OCI-LY3 (cell line): ENCODE results near the gene SECTM1.

Experiments used
- H2AFZ ChIP-seq: fragments of 200-600, 300-600 bp; shearing (Covaris generic); 2 replicates; pipeline ENCODE4 v1.6.0; 2014; ENCODE audit warnings: antibody characterized with exemption, low read depth, low read length
- H3K27ac ChIP-seq: fragments of 200-600, 300-600 bp; sonication (generic); 2 replicates; pipeline ENCODE4 v1.5.1; 2014; ENCODE audit warnings: mild to moderate bottlenecking, low read length, moderate library complexity, mixed read lengths
- H3K27me3 ChIP-seq: fragments of 200-600, 300-600 bp; sonication (generic); 2 replicates; pipeline ENCODE4 v1.6.1; 2014; ENCODE audit warnings: low read depth, low read length, mixed read lengths
- H3K36me3 ChIP-seq: fragments of 200-600, 300-600 bp; sonication (generic); replicated peaks from 2 replicates; pipeline ENCODE3; 2014; ENCODE audit warnings: low read depth, low read length, mixed read lengths
- H3K4me1 ChIP-seq: fragments of 300-600, 200-600 bp; sonication (generic); 2 replicates; pipeline ENCODE4 v1.6.1; 2014; ENCODE audit warnings: low read length, mixed read lengths
- H3K4me2 ChIP-seq: fragments of 200-600, 300-600 bp; sonication (generic); 2 replicates; pipeline ENCODE4 v1.6.1; 2014; ENCODE audit warnings: low read length, mixed read lengths
- H3K4me3 ChIP-seq: fragments of 300-600, 200-600 bp; sonication (generic); 2 replicates; pipeline ENCODE4 v1.5.1; 2014; ENCODE audit warnings: antibody characterized with exemption, mild to moderate bottlenecking, low read length, moderate library complexity
- H3K79me2 ChIP-seq: fragments of 300-600, 200-600 bp; shearing (Covaris generic); 2 replicates; pipeline ENCODE4 v1.6.1; 2014; ENCODE audit warnings: mild to moderate bottlenecking, low read length, mixed read lengths
- H3K9ac ChIP-seq: fragments of 300-600, 200-600 bp; shearing (Covaris generic); 2 replicates; pipeline ENCODE4 v1.6.0; 2014; ENCODE audit warnings: mild to moderate bottlenecking, low read length, moderate library complexity
- H3K9me3 ChIP-seq: fragments of 200-600, 300-600 bp; shearing (Covaris generic); 2 replicates; pipeline ENCODE4 v1.6.1; 2014; ENCODE audit warnings: low read length, mixed read lengths; ENCODE audit not compliant: insufficient read depth
- H4K20me1 ChIP-seq: fragments of 200-600, 300-600 bp; sonication (generic); 2 replicates; pipeline ENCODE4 v1.6.1; 2016; ENCODE audit warnings: low read length, mixed read lengths; ENCODE audit not compliant: insufficient read depth
- EZH2phosphoT487 ChIP-seq: fragments of 200-600 bp; shearing (Covaris generic); IDR thresholded peaks from 2 replicates; pipeline ENCODE4 v1.6.1; 2018; ENCODE audit warnings: antibody characterized with exemption, mixed run types, low read depth
- TF ChIP-seq, protein P1 (sequence below): fragments of 200-600, 300-600 bp; sonication (generic); IDR thresholded peaks from 2 replicates; pipeline ENCODE4 v1.5.1; 2014; ENCODE audit warnings: antibody characterized with exemption, low read length, low read depth

Gene SECTM1

DNA sequence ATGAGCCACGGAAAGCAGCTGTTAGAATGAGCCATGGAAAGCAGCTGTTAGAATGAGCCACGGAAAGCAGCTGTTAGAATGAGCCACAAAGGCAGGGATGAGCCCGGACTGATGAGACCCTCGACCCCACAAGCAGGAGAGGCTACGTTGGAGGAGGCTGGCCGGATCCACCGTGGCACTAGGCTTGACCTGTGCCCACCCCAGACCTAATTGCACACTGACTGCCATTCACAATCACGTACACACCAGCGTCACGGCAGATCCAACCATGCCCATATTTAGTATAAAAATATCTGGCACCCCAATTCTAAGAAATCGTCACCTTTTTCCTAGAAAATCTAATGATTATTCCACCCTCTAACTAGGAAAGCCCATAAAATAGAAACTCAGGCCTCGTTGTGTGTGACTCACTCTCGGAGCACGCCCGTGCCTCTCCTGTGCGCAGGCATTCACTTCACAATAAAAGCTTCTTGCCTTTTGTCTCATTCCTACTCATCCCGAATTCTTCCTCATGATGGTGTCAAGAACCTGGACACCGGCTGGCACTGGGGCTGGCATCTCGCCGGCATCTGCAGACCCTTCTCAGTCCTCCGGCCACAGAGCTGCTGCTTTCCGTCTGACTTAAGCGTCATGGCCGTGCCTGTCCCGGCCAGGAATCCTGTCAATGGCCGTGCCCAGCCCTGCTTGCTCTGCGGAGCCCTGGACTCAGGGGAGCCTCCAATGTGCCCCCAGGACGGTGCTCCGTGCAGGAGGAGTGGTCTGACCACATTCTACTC is 5.5 kb upstream of the SECTM1 start:
- no peak overlapping the region for H2AFZ ChIP-seq
- H4K20me1 ChIP-seq = no peaks in the 10 kb centered on the region
- H3K4me2 ChIP-seq = no peak overlapping the region
- no peak for TF ChIP-seq EZH2phosphoT487
- TF ChIP-seq, protein P1, sequence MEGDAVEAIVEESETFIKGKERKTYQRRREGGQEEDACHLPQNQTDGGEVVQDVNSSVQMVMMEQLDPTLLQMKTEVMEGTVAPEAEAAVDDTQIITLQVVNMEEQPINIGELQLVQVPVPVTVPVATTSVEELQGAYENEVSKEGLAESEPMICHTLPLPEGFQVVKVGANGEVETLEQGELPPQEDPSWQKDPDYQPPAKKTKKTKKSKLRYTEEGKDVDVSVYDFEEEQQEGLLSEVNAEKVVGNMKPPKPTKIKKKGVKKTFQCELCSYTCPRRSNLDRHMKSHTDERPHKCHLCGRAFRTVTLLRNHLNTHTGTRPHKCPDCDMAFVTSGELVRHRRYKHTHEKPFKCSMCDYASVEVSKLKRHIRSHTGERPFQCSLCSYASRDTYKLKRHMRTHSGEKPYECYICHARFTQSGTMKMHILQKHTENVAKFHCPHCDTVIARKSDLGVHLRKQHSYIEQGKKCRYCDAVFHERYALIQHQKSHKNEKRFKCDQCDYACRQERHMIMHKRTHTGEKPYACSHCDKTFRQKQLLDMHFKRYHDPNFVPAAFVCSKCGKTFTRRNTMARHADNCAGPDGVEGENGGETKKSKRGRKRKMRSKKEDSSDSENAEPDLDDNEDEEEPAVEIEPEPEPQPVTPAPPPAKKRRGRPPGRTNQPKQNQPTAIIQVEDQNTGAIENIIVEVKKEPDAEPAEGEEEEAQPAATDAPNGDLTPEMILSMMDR = no peak
- no peak overlapping the region for H3K27ac ChIP-seq
- no peak overlapping the region for H3K4me3 ChIP-seq
- no peaks in the 10 kb centered on the region for H3K79me2 ChIP-seq
- peaks cover 26% of the 10 kb centered on the region for H3K4me1 ChIP-seq
- H3K9me3 ChIP-seq = no peaks in the 10 kb centered on the region
- no peaks in the 10 kb centered on the region for H3K36me3 ChIP-seq
- peaks cover 17% of the 10 kb centered on the region for H3K27me3 ChIP-seq
- no peak overlapping the region for H3K9ac ChIP-seq

DNA sequence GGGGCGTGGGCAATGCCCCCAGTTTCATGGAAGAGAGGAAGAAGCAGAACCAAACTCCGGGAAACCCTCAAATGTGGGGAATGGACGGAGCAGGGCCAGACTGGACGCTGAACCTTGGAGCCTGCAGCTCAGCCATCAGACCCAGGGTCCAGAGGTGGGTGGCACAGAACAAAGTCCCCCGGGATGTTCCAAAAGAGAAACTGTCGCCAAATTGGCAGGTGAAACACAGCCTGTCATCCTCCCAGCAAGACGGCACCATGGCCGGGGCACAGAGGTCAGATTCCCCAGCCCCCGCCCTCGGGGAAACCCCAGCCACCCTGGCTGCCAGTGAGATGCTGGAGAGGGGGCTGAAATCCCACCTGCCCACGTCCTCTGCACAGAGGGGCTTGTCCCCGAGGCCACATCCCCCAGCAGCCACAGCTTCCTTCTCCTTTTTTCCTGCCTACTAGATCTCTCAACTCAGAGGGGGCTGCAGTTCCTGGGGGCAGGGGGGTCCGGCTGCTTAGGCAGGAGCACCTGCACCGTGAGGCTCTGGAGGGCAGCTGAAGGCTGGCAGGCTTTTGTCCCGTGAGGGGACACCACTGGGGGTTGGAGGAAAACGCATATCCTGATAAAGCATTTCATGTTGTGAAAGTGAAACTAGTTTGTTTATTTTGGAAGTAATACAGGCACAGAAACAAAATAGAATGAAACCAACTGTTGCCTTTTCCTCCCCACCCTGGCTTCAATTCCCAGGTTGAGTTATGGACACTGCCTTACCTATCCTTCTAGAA is 1.2 kb upstream of the SECTM1 start:
- TF ChIP-seq EZH2phosphoT487 = no peak
- TF ChIP-seq, protein P1 = no peak
- Histone ChIP-seq H3K9ac (no peak overlapping the region), H3K27ac (no peak overlapping the region), H4K20me1 (no peaks in the 10 kb centered on the region), H3K4me3 (peak overlapping the region; percentile 65), H3K9me3 (no peaks in the 10 kb centered on the region), H3K4me1 (peaks cover 40% of the 10 kb centered on the region), H3K27me3 (peaks cover 25% of the 10 kb centered on the region), H3K36me3 (no peaks in the 10 kb centered on the region), H3K4me2 (peak overlapping the region; percentile 77), H2AFZ (no peak overlapping the region), H3K79me2 (no peaks in the 10 kb centered on the region)

DNA sequence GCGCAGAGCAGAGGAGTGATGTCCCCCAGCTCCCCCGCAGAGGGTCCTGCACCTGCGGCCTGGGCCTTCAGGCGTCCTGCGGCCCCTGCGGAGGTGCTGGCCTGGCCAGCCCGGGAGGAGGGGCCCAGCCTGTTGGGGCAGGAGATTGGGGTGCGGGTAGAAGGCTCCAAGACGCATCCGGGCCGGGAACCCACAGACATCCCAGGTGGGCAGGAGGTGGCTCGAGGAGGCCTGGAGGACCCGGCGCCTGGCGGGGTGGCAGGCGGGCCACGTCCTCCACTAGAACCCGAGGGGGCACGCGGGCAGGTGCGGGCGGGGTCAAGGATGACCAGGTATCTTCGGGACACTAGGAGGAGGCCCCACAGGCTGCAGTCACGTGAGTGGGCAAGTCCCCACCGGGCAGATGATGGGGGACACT is 647 bp upstream of the SECTM1 start:
- Histone ChIP-seq H3K36me3 (no peaks in the 10 kb centered on the region), H3K4me3 (no peak overlapping the region), H4K20me1 (no peaks in the 10 kb centered on the region), H3K4me1 (peaks cover 41% of the 10 kb centered on the region), H3K9ac (no peak overlapping the region), H3K79me2 (no peaks in the 10 kb centered on the region), H3K27ac (no peak overlapping the region), H2AFZ (no peak overlapping the region), H3K9me3 (no peaks in the 10 kb centered on the region), H3K27me3 (peaks cover 30% of the 10 kb centered on the region), H3K4me2 (peak overlapping the region; percentile 77)
- TF ChIP-seq EZH2phosphoT487 = no peak
- TF ChIP-seq, protein P1 = no peak

DNA sequence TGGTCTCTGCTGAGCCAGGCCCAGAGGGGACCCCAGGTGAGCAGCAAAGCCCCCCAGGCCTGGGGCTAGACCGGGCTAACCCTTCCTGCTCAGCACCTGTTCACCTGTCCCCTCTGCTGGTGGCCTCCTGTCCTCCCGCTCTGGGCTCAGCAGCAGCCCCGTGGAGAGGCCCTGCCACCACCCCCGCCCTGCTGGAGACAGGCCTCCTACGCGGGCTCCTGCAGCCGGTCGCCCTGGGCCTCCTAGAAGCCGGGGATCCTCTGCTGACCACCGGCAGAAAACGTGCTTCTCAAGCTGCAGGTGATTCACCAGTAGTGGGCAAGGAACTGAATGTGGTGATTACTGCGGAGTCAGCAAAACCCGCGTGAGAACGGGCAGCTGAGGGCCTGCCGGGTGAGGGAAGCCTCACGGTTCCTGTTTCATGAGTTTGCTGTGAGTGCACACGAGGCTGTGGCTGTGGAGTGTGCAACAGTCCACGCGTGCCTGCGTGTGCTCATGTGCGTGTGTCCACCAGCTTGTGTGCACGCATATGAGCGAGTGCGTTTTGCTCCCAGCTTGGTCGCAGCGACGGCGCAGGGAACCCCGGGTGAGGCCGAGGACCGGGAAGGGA is 792 bp downstream of the SECTM1 start:
- Histone ChIP-seq H2AFZ (no peak overlapping the region), H3K27ac (no peak overlapping the region), H3K9ac (no peak overlapping the region), H3K9me3 (no peaks in the 10 kb centered on the region), H3K79me2 (no peaks in the 10 kb centered on the region), H3K4me2 (no peak overlapping the region), H4K20me1 (no peaks in the 10 kb centered on the region), H3K36me3 (no peaks in the 10 kb centered on the region), H3K4me1 (peaks cover 41% of the 10 kb centered on the region), H3K4me3 (no peak overlapping the region), H3K27me3 (peaks cover 27% of the 10 kb centered on the region)
- no peak for TF ChIP-seq EZH2phosphoT487
